NOMO-1 treated with dmso at 0.1 percent for 144 hours (cell line): ENCODE data around the gene GASK1A.

ENCODE experiments used
- DNase-seq: peaks from one replicate; lab custom pipeline; 2025; ENCODE audit not compliant: unreplicated experiment; lab: John Stamatoyannopoulos, UW

GASK1A gene

GRCh38 chr3:42982645-42983412, 3.7 kb downstream of the GASK1A start:
- no peak for DNase-seq

GRCh38 chr3:42983927-42984326, 4.8 kb downstream of the GASK1A start:
- no peak for DNase-seq

GRCh38 chr3:42984701-42985100, 5.6 kb downstream of the GASK1A start:
- DNase-seq: no peak

GRCh38 chr3:42988097-42988496, 9.0 kb downstream of the GASK1A start:
- no peak for DNase-seq

- DNase-seq: no peak
Measured at GRCh38 chr3:42988566-42988965, 9.5 kb downstream of the GASK1A start.

GRCh38 chr3:42991341-42992315, 12.5 kb downstream of the GASK1A start:
- DNase-seq: no peak

- DNase-seq: no peak
Measured at GRCh38 chr3:42994595-42994994, 15.5 kb downstream of the GASK1A start.

GRCh38 chr3:42996021-42996420, 16.9 kb downstream of the GASK1A start:
- DNase-seq: no peak

GRCh38 chr3:42996633-42997075, 17.5 kb downstream of the GASK1A start:
- DNase-seq: no peak

- DNase-seq: no peak
Measured at GRCh38 chr3:42999212-42999611, 20.1 kb downstream of the GASK1A start.

- no peak for DNase-seq
Measured at GRCh38 chr3:42999632-43000031, 20.5 kb downstream of the GASK1A start.

GRCh38 chr3:43000387-43000786, 21.3 kb downstream of the GASK1A start:
- no peak for DNase-seq

GRCh38 chr3:43001094-43001553, 22.0 kb downstream of the GASK1A start:
- DNase-seq: no peak

GRCh38 chr3:43001556-43002121, 22.5 kb downstream of the GASK1A start:
- no peak for DNase-seq

GRCh38 chr3:43004282-43004681, 25.2 kb downstream of the GASK1A start:
- DNase-seq: no peak

GRCh38 chr3:43005253-43005652, 26.1 kb downstream of the GASK1A start:
- no peak for DNase-seq

- DNase-seq: no peak
Measured at GRCh38 chr3:43005981-43006380, 26.9 kb downstream of the GASK1A start.

- no peak for DNase-seq
Measured at GRCh38 chr3:43006825-43007224, 27.7 kb downstream of the GASK1A start.

GRCh38 chr3:43009547-43009946, 30.4 kb downstream of the GASK1A start:
- DNase-seq: no peak

GRCh38 chr3:43010638-43011037, 31.5 kb downstream of the GASK1A start:
- no peak for DNase-seq

- no peak for DNase-seq
Measured at GRCh38 chr3:43011638-43012037, 32.5 kb downstream of the GASK1A start.
